H1 (cell line): ENCODE results near the gene TRIM47. TPM values are rescaled to one million over a fixed set of nuclear protein-coding genes. Genes with fewer than 3 reads are reported as not detected.

Experiments used
- ASH2L ChIP-seq: fragments of 200-600, 300-600 bp; sonication (generic); IDR thresholded peaks from one replicate; pipeline ENCODE4 v1.7.1; 2017; ENCODE audit warnings: low read length
- BCL11A ChIP-seq, 2 experiments: IDR thresholded peaks; one replicate each; pipeline ENCODE4 v1.6.1; 2011; ENCODE audit warnings: low read depth in 2 of 2, low read length in 2 of 2, mild to moderate bottlenecking in 2 of 2
- CBX8 ChIP-seq: fragments of 300-800, 300-1000 bp; sonication (generic); IDR thresholded peaks from 2 replicates; pipeline ENCODE4 v1.7.1; 2016; ENCODE audit warnings: low read depth, low read length, borderline replicate concordance
- HDAC2 ChIP-seq, 2 experiments: fragments of 300-600 bp in 1 of 2; sonication (generic) in 1 of 2; IDR thresholded peaks; 2 replicates each; pipeline ENCODE4 v1.6.1; 2011 to 2012; ENCODE audit warnings: low read depth in 2 of 2, low read length in 2 of 2, mild to moderate bottlenecking in 2 of 2, moderate library complexity in 2 of 2, borderline replicate concordance in 1 of 2, inconsistent platforms in 1 of 2
- JUN ChIP-seq: IDR thresholded peaks from 2 replicates; pipeline ENCODE4 v1.6.1; 2011; ENCODE audit warnings: low read depth, mild to moderate bottlenecking, improper control_type of control experiment, low read length
- KDM1A ChIP-seq: fragments of 200-600, 300-600 bp; sonication (generic); IDR thresholded peaks from 2 replicates; pipeline ENCODE4 v1.7.1; 2016; ENCODE audit warnings: mild to moderate bottlenecking, low read length, borderline replicate concordance
- SIRT6 ChIP-seq: IDR thresholded peaks from one replicate; pipeline ENCODE4 v1.7.1; 2012; ENCODE audit warnings: low read length, inconsistent platforms
- SP2 ChIP-seq: IDR thresholded peaks from 2 replicates; pipeline ENCODE4 v1.6.1; 2012; ENCODE audit warnings: mild to moderate bottlenecking, low read length, inconsistent platforms
- polyA plus RNA-seq, 7 experiments: library from polyadenylated mRNA; depleted of rRNA in 3 of 7; stranded (reverse) in 5 of 7; unstranded in 2 of 7; fragments of >200 nt in 5 of 7; fragments of 200-250 nt in 2 of 7; gene quantifications; 1 replicate in 5 of 7; 2 replicates in 1 of 7; 4 replicates in 1 of 7; pipeline versions ENCODE4 v1.2.1 to v1.2.3, GENCODE V29; 2011 to 2013; ENCODE audit warnings: missing spikeins in 2 of 7, mixed read lengths in 2 of 7
- total RNA-seq: library from RNA; stranded (reverse); fragmentation: NEBNext Ultra II Directional; extraction: Animal tissue kit (Norgen Biotek cat#: 25700); gene quantifications from 2 replicates; pipeline ENCODE4 v1.2.1, GENCODE V29; 2021
- TF ChIP-seq, protein P1 (sequence below): fragments of 300-600 bp; sonication (generic); IDR thresholded peaks from 2 replicates; pipeline ENCODE4 v1.7.1; 2012; ENCODE audit warnings: low read length, moderate library complexity, mild to moderate bottlenecking, inconsistent platforms; ENCODE audit not compliant: insufficient replicate concordance
- TF ChIP-seq, protein P2 (sequence below): IDR thresholded peaks from 2 replicates; pipeline ENCODE4 v1.6.1; 2012; ENCODE audit warnings: inconsistent platforms

Gene TRIM47
- total and polyA plus RNA-seq, 2 of the 8 experiments (the other 6 are each of a cell fraction or from before 2014, with no cell fraction given), result 6.3 to 6.4 TPM

DNA sequence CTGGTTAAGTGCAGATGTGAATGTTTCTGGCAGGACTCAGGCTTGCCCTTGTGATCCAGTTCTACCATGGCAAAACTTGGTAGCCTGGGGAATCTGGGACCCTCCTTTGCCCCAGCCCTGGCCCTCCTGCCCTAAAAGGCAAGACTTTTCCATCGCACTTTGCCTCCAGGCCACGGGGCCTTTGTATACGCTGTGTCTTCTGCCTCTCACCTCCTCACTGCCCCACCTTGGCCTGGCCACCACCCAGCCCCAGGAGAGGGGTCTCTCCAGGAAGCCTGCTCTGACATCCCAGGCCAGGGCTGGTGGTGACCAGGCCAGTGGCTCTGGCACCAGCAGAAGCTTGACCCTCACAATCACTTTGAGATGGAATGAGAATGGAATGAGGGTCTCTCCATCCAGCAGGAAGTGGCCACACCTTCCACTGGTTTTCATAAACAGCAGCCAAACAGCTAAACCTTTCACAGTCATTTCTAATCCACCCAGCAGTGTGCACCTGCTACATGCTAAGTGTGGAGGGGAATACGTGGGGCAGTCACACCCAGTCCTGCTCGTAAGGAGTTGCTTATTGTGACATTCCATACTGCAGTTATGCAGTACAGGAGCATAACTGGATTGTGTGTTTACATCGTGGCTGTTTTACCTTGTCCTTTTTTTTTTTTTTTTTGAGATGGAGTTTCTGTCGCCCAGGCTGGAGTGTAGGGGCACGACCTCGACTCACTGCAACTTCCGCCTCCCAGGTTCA is 27.9 kb upstream of the TRIM47 start (continued):
- TF ChIP-seq, protein P1, sequence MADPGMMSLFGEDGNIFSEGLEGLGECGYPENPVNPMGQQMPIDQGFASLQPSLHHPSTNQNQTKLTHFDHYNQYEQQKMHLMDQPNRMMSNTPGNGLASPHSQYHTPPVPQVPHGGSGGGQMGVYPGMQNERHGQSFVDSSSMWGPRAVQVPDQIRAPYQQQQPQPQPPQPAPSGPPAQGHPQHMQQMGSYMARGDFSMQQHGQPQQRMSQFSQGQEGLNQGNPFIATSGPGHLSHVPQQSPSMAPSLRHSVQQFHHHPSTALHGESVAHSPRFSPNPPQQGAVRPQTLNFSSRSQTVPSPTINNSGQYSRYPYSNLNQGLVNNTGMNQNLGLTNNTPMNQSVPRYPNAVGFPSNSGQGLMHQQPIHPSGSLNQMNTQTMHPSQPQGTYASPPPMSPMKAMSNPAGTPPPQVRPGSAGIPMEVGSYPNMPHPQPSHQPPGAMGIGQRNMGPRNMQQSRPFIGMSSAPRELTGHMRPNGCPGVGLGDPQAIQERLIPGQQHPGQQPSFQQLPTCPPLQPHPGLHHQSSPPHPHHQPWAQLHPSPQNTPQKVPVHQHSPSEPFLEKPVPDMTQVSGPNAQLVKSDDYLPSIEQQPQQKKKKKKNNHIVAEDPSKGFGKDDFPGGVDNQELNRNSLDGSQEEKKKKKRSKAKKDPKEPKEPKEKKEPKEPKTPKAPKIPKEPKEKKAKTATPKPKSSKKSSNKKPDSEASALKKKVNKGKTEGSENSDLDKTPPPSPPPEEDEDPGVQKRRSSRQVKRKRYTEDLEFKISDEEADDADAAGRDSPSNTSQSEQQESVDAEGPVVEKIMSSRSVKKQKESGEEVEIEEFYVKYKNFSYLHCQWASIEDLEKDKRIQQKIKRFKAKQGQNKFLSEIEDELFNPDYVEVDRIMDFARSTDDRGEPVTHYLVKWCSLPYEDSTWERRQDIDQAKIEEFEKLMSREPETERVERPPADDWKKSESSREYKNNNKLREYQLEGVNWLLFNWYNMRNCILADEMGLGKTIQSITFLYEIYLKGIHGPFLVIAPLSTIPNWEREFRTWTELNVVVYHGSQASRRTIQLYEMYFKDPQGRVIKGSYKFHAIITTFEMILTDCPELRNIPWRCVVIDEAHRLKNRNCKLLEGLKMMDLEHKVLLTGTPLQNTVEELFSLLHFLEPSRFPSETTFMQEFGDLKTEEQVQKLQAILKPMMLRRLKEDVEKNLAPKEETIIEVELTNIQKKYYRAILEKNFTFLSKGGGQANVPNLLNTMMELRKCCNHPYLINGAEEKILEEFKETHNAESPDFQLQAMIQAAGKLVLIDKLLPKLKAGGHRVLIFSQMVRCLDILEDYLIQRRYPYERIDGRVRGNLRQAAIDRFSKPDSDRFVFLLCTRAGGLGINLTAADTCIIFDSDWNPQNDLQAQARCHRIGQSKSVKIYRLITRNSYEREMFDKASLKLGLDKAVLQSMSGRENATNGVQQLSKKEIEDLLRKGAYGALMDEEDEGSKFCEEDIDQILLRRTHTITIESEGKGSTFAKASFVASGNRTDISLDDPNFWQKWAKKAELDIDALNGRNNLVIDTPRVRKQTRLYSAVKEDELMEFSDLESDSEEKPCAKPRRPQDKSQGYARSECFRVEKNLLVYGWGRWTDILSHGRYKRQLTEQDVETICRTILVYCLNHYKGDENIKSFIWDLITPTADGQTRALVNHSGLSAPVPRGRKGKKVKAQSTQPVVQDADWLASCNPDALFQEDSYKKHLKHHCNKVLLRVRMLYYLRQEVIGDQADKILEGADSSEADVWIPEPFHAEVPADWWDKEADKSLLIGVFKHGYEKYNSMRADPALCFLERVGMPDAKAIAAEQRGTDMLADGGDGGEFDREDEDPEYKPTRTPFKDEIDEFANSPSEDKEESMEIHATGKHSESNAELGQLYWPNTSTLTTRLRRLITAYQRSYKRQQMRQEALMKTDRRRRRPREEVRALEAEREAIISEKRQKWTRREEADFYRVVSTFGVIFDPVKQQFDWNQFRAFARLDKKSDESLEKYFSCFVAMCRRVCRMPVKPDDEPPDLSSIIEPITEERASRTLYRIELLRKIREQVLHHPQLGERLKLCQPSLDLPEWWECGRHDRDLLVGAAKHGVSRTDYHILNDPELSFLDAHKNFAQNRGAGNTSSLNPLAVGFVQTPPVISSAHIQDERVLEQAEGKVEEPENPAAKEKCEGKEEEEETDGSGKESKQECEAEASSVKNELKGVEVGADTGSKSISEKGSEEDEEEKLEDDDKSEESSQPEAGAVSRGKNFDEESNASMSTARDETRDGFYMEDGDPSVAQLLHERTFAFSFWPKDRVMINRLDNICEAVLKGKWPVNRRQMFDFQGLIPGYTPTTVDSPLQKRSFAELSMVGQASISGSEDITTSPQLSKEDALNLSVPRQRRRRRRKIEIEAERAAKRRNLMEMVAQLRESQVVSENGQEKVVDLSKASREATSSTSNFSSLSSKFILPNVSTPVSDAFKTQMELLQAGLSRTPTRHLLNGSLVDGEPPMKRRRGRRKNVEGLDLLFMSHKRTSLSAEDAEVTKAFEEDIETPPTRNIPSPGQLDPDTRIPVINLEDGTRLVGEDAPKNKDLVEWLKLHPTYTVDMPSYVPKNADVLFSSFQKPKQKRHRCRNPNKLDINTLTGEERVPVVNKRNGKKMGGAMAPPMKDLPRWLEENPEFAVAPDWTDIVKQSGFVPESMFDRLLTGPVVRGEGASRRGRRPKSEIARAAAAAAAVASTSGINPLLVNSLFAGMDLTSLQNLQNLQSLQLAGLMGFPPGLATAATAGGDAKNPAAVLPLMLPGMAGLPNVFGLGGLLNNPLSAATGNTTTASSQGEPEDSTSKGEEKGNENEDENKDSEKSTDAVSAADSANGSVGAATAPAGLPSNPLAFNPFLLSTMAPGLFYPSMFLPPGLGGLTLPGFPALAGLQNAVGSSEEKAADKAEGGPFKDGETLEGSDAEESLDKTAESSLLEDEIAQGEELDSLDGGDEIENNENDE, result no peak
- TF ChIP-seq KDM1A (no peak), HDAC2 (IDR thresholded peaks at IDR 0.05; ENCODE audit: borderline replicate concordance in 1 of 2, low read depth in 2 of 2, low read length in 2 of 2) (no peak), CBX8 (no peak), BCL11A (IDR thresholded peaks at IDR 0.05; ENCODE audit: low read depth in 2 of 2, low read length in 2 of 2) (no peak), SP2 (no peak), SIRT6 (no peak), ASH2L (no peak), JUN (no peak)
- TF ChIP-seq, protein P2, sequence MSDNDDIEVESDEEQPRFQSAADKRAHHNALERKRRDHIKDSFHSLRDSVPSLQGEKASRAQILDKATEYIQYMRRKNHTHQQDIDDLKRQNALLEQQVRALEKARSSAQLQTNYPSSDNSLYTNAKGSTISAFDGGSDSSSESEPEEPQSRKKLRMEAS, result no peak
